NCI-H128 (cell line): ENCODE data around the gene SIK3.

Experiments
- DNase-seq: peaks from one replicate; lab custom pipeline; 2025; ENCODE audit not compliant: unreplicated experiment; lab: John Stamatoyannopoulos, UW

SIK3 gene

DNA sequence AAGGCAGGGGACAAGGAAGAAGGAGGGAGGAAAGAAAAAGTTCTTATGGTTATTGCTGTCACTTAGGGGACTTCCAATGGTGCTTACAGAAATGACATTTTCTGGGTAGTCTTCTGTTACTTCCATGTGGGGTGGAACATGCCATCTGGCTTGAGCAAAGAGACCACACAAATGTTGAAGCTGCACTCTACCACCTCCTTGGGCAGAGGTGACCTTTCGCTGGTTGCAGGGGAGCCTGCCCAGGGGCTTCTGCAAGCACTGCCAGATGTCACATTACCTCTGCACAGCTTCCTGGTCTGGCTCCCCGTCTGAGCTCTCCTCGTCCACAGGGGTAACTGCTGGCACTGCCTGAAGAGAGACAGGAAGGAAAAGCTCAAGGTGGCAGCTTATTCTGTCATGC is 228.2 kb downstream of the SIK3 start:
- DNase-seq: no peak

- DNase-seq: no peak
Measured at GRCh38 chr11:116869610-116870009, 228.6 kb downstream of the SIK3 start.

- DNase-seq: no peak
Measured at GRCh38 chr11:116868066-116868465, 230.2 kb downstream of the SIK3 start.

GRCh38 chr11:116867619-116868018 is 230.6 kb downstream of the SIK3 start:
- no peak for DNase-seq

- no peak for DNase-seq
Measured at GRCh38 chr11:116866804-116867455, 231.3 kb downstream of the SIK3 start.

DNA sequence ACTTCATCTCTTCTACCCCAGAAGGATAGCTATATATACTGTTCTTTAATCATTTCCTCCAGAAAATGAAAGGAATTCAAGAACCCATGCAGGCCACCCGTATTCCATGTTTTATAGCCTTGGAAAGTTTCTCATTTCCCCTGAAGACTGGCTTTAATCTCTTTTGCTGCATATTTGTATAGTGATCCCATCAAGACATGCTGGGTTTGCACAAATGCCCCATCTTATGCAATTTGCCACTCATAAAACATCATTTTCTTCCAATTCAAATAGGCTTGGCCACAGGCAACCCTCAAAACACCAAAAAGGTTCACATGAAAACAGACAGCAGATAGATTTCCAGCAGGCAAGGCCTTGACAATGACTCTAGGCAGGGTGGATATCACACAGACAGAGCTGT is 232.5 kb downstream of the SIK3 start:
- no peak for DNase-seq

DNA sequence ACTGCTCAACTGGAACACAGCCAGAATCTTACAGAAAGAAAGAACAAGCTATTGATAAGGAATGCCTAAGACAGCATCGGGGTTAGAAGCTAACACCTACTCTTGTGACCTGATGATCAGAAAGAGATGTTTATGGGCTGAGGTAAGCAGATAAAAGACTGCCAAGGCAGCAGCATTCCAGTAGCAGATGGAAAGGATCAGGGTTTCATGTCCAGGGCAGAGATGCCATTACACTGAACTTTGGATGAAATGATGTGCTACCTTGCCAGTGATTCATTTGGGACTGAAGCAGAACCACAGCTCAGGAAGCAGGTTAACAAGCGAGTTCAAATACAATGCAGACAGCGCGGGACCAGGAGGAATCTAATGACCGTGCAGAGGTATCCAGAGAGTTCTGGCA is 233.7 kb downstream of the SIK3 start:
- no peak for DNase-seq

DNA sequence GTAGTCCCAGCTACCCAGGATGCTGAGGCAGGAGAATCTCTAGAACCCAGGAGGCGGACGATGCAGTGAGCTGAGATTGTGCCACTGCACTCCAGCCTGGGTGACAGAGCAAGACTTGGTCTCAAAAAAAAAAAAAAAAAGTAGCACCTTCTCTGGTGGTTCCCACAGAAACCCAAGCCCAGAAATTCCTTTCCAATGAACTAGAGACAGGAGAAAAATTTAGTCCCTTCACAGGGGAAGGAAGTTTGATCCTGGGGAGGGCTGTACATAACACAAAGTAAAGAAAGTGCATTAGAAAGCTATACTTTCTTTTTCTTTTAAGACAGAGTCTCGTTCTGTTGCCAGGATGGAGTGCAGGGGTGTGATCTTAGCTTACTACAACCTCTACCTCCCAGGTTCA is 235.3 kb downstream of the SIK3 start:
- no peak for DNase-seq

- DNase-seq: no peak
Measured at GRCh38 chr11:116862185-116862584, 236.0 kb downstream of the SIK3 start.

DNA sequence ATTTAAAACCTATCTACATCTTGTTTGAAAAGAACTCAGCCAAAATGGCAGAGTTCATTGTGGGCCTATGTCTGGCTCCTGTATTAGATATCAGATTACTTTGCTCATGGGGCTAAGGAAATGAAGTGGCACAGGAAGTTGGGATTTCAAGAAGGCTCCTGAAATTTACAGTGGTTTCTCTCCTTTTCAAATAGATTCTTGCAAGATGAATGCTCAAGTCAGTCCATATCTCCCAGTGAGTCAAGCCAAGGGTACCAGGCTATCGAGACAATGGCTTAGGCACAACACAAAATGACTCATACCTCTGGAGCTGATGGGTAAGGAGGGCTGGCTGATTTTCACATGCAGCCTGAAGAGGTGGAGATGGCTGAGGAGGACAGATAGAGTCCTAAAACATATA is 236.7 kb downstream of the SIK3 start:
- DNase-seq: no peak

DNA sequence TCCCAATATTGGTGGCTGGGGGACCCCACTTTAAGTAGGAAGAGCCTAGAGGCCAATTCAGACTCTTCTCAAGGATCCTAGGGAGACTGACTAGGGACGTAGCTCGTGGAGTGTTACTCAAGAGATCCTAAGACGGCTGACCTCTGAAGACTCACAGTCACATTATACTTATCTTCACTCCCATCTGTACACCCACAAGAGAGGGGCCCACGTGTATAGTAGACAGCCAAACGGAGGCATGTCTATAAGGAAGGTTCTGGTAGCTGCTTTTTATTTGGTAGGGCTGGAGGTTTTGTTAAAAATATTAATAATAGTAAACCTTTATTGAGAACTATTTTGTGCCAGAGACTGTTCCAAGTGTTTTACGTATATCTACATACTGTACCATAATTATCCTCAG is 237.9 kb downstream of the SIK3 start:
- DNase-seq: no peak

GRCh38 chr11:116859175-116859574 is 239.1 kb downstream of the SIK3 start:
- no peak for DNase-seq

DNA sequence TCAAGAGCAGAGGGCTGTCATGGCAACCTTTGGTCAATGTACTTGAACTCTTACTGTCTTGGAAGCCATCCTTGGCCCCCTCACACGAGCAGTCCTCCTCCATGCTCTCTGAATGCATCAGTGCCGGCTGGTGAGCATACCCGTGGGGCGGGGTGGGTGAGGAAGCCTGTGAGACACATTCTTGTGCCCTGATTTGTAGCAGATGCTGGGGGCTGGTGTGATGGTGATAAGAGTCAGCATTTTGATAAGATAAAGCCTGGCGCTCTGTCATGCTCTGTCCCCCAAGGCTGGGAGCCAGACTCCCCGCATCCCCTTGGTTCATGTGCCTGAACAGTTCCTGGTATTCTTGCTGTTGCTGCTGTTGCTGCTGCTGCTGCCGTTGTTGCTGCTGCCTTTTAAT is 240.3 kb downstream of the SIK3 start:
- no peak for DNase-seq

GRCh38 chr11:116857316-116857715 is 240.9 kb downstream of the SIK3 start:
- no peak for DNase-seq

DNA sequence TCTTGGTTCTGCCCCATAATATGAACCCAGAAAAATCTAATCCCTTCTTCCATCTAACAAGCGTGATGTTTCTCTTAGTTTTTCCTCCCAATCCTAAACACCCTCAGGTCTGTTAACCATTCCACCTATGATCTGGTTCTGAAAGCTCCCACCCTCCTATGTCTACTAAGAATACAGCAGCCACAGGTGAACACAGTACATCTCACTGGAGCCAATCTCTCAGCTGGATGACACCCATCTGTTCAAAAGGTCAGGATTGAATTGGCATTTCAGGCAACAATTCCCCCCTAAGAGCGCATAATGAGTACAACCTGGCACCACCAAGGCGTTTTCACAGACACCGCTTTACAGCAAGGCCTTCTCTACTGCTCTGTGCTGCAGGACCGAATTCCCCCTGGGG is 241.8 kb downstream of the SIK3 start:
- DNase-seq: no peak

DNA sequence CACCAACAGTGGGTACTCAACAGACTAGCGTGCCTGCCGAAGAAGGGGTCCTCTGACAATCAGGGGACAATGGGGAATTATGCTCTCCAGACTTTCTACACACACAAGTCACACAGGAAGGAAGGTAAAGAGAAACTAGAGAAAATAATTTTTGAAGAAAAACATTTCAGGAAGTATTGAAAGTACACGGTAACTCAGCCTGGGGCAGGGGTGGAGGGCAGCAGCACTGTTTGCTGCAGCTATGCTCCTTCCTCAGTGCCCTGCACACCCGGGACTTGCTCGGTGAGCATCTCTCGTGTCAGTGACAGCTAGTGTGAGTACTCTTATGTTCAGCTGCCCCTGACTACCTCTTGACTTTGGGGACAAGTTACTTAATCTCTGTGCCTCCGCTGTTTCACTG is 242.8 kb downstream of the SIK3 start:
- DNase-seq: no peak

GRCh38 chr11:116853461-116854073 is 244.7 kb downstream of the SIK3 start:
- DNase-seq: no peak

GRCh38 chr11:116852261-116853031 is 245.8 kb downstream of the SIK3 start:
- no peak for DNase-seq

GRCh38 chr11:116851626-116852025 is 246.6 kb downstream of the SIK3 start:
- DNase-seq: no peak

GRCh38 chr11:116849486-116849885 is 248.7 kb downstream of the SIK3 start:
- no peak for DNase-seq

DNA sequence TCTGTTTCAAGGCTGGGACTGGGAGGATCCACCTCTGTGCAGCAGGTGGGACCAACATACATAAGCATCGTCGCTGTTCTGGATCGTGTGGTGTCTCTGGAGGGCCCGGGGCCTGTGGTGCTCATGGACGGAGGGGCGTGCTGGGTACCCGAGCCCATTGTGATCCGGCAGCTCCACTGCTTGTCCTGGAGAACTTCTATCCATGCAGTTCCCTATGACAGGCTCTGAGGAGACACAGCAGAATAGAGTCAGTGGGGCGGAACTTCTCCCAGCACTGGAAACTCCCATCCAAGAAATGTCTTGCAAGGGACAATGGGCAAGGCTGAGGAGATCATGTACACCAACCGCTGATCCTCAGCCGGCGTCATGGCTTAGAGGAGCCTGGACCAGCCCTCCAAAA is 249.2 kb downstream of the SIK3 start:
- no peak for DNase-seq

DNA sequence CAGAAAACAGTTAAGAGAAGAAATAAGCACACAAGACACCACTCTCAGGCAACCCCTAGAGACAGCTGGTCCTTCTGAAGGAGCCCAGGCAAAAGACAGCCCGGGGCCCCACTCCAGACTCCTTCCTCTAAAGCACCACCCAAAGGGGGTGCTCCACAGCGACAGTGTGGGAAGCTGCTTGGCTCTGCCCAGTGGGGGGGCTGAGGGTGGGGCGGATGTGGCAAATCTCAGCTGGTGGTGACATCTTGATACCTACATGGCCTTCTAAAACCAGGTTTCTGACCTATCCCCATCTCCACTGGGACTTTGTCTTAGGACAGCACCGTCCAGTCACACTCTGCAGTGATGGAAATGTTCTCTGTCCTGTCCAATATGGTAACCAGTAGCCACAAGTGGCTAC is 250.6 kb downstream of the SIK3 start:
- no peak for DNase-seq
